Measurements from ENCODE around the gene CAMK1D. TPM values are rescaled to one million over a fixed set of nuclear protein-coding genes. Genes with fewer than 3 reads are reported as not detected.
A peak's percentile ranks its signal among the peaks of the same experiment; 100 is the strongest.

The CAMK1D gene
- total RNA-seq, 1 donor from 2014 or later, result 36.3 TPM

GRCh38 chr10:12418000-12418399 is 68.7 kb downstream of the CAMK1D start:
- Mint-ChIP-seq H3K9me3 (ENCODE audit: low read depth) (peaks cover 3% of the 10 kb centered on the region), H3K36me3 (ENCODE audit: low read depth) (peaks cover 2% of the 10 kb centered on the region), H3K27ac (ENCODE audit: unreplicated experiment) (no peak overlapping the region), H3K27me3 (ENCODE audit: low read depth) (no peaks in the 10 kb centered on the region), H3K4me3 (ENCODE audit: unreplicated experiment) (no peak overlapping the region), H3K4me1 (ENCODE audit: low read depth) (peaks cover 48% of the 10 kb centered on the region)
- DNase-seq (ENCODE audit: low spot score), result no peak
- TF ChIP-seq CTCF (IDR thresholded peaks at IDR 0.05), result no peak

GRCh38 chr10:12418725-12419261 is 69.4 kb downstream of the CAMK1D start:
- no peak for TF ChIP-seq CTCF (IDR thresholded peaks at IDR 0.05)
- no peak for DNase-seq (ENCODE audit: low spot score)
- peaks cover 48% of the 10 kb centered on the region for H3K4me1 Mint-ChIP-seq (ENCODE audit: low read depth)
- no peaks in the 10 kb centered on the region for H3K27me3 Mint-ChIP-seq (ENCODE audit: low read depth)
- peak overlapping the region; percentile 90 for H3K27ac Mint-ChIP-seq (ENCODE audit: unreplicated experiment)
- no peaks in the 10 kb centered on the region for H3K9me3 Mint-ChIP-seq (ENCODE audit: low read depth)
- H3K36me3 Mint-ChIP-seq (ENCODE audit: low read depth), result no peaks in the 10 kb centered on the region
- no peak overlapping the region for H3K4me3 Mint-ChIP-seq (ENCODE audit: unreplicated experiment)

- Mint-ChIP-seq H3K27ac (ENCODE audit: unreplicated experiment) (peak overlapping the region; percentile 90), H3K4me3 (ENCODE audit: unreplicated experiment) (no peak overlapping the region), H3K9me3 (ENCODE audit: low read depth) (no peaks in the 10 kb centered on the region), H3K36me3 (ENCODE audit: low read depth) (no peaks in the 10 kb centered on the region), H3K4me1 (ENCODE audit: low read depth) (peaks cover 45% of the 10 kb centered on the region), H3K27me3 (ENCODE audit: low read depth) (no peaks in the 10 kb centered on the region)
- DNase-seq (ENCODE audit: low spot score), result no peak
- TF ChIP-seq CTCF (IDR thresholded peaks at IDR 0.05), result no peak
Observed at GRCh38 chr10:12419262-12419847, 70.0 kb downstream of the CAMK1D start.

GRCh38 chr10:12420530-12421120 is 71.3 kb downstream of the CAMK1D start:
- Mint-ChIP-seq H3K4me1 (ENCODE audit: low read depth) (peaks cover 38% of the 10 kb centered on the region), H3K36me3 (ENCODE audit: low read depth) (no peaks in the 10 kb centered on the region), H3K9me3 (ENCODE audit: low read depth) (no peaks in the 10 kb centered on the region), H3K4me3 (ENCODE audit: unreplicated experiment) (no peak overlapping the region), H3K27me3 (ENCODE audit: low read depth) (no peaks in the 10 kb centered on the region), H3K27ac (ENCODE audit: unreplicated experiment) (no peak overlapping the region)
- no peak for DNase-seq (ENCODE audit: low spot score)
- no peak for TF ChIP-seq CTCF (IDR thresholded peaks at IDR 0.05)

GRCh38 chr10:12422189-12422588 is 72.8 kb downstream of the CAMK1D start:
- Mint-ChIP-seq H3K27me3 (ENCODE audit: low read depth) (no peaks in the 10 kb centered on the region), H3K4me1 (ENCODE audit: low read depth) (peaks cover 27% of the 10 kb centered on the region), H3K36me3 (ENCODE audit: low read depth) (no peaks in the 10 kb centered on the region), H3K27ac (ENCODE audit: unreplicated experiment) (no peak overlapping the region), H3K4me3 (ENCODE audit: unreplicated experiment) (no peak overlapping the region), H3K9me3 (ENCODE audit: low read depth) (no peaks in the 10 kb centered on the region)
- no peak for DNase-seq (ENCODE audit: low spot score)
- no peak for TF ChIP-seq CTCF (IDR thresholded peaks at IDR 0.05)
